Neural cell (in vitro differentiated cells): Measurements from ENCODE around the gene ARHGEF4. TPM values are rescaled to one million over a fixed set of nuclear protein-coding genes. Genes with fewer than 3 reads are reported as not detected.

ENCODE experiments used
- H2AFZ ChIP-seq: fragments of 200-600, 300-800 bp; sonication (generic), shearing (Covaris generic); 2 replicates; pipeline ENCODE4 v1.6.0; 2014; ENCODE audit warnings: low read depth, mild to moderate bottlenecking, antibody characterized with exemption, low read length, moderate library complexity
- H3F3A ChIP-seq: fragments of 200-600 bp; shearing (Covaris generic); 2 replicates; pipeline ENCODE4 v1.6.1; 2016; ENCODE audit warnings: mild to moderate bottlenecking, moderate library complexity, mixed read lengths, antibody characterized with exemption, low read length; ENCODE audit not compliant: insufficient read depth, poor library complexity, severe bottlenecking
- H3K27ac ChIP-seq: fragments of 200-600, 300-800 bp; sonication (generic), shearing (Covaris generic); 2 replicates; pipeline ENCODE4 v1.5.1; 2014; ENCODE audit warnings: mild to moderate bottlenecking, low read length, moderate library complexity
- H3K27me3 ChIP-seq: fragments of 300-800, 200-600 bp; sonication (generic), shearing (Covaris generic); 2 replicates; pipeline ENCODE4 v1.6.0; 2014; ENCODE audit warnings: mild to moderate bottlenecking, low read depth, low read length, moderate library complexity; ENCODE audit not compliant: insufficient read depth
- H3K36me3 ChIP-seq: fragments of 300-800, 200-600 bp; sonication (generic), shearing (Covaris generic); 2 replicates; pipeline ENCODE4 v1.5.1; 2014; ENCODE audit warnings: mild to moderate bottlenecking, antibody characterized with exemption, low read length, moderate library complexity; ENCODE audit not compliant: insufficient read depth
- H3K4me2 ChIP-seq: fragments of 300-800, 200-600 bp; sonication (generic), shearing (Covaris generic); 2 replicates; pipeline ENCODE4 v1.6.0; 2014; ENCODE audit warnings: mild to moderate bottlenecking, low read length
- H3K4me3 ChIP-seq: fragments of 300-800, 200-600 bp; sonication (generic), shearing (Covaris generic); 2 replicates; pipeline ENCODE4 v1.5.1; 2014; ENCODE audit warnings: mild to moderate bottlenecking, low read length, moderate library complexity
- H3K79me2 ChIP-seq: fragments of 200-600 bp; shearing (Covaris generic); replicated peaks from 2 replicates; pipeline ENCODE4 v1.6.0; 2014; ENCODE audit warnings: mild to moderate bottlenecking, low read length, moderate library complexity; ENCODE audit not compliant: insufficient read depth
- H3K9ac ChIP-seq: fragments of 300-800, 200-600 bp; sonication (generic), shearing (Covaris generic); 2 replicates; pipeline ENCODE4 v1.6.1; 2016; ENCODE audit warnings: mild to moderate bottlenecking, low read length, mixed read lengths
- H3K9me2 ChIP-seq: fragments of 200-600 bp; shearing (Covaris generic); 2 replicates; pipeline ENCODE4 v1.6.1; 2016; ENCODE audit warnings: mild to moderate bottlenecking, low read length, mixed read lengths; ENCODE audit not compliant: insufficient read depth
- H3K9me3 ChIP-seq: fragments of 200-600, 300-800 bp; sonication (generic), shearing (Covaris generic); 2 replicates; pipeline ENCODE4 v1.6.1; 2016; ENCODE audit warnings: mild to moderate bottlenecking, mixed run types, low read length, moderate library complexity, mixed read lengths
- H4K20me1 ChIP-seq: fragments of 200-600 bp; shearing (Covaris generic); 2 replicates; pipeline ENCODE4 v1.6.1; 2016; ENCODE audit warnings: mild to moderate bottlenecking, mixed run types; ENCODE audit not compliant: insufficient read depth
- CTCF ChIP-seq: fragments of 450-650 bp; IDR thresholded peaks from 2 replicates; pipeline ENCODE4 v1.5.1; 2014; ENCODE audit warnings: antibody characterized with exemption, mild to moderate bottlenecking, moderate library complexity; ENCODE audit not compliant: poor library complexity, severe bottlenecking
- EP300 ChIP-seq: fragments of 450-650 bp; conservative IDR thresholded peaks from 2 replicates; pipeline ENCODE4 v1.6.1; 2014; ENCODE audit warnings: antibody characterized with exemption, mild to moderate bottlenecking, moderate library complexity; ENCODE audit not compliant: poor library complexity, severe bottlenecking
- EZH2 ChIP-seq: fragments of 200-600, 300-800 bp; shearing (Covaris generic), sonication (generic); IDR thresholded peaks from 2 replicates; pipeline ENCODE4 v1.6.1; 2014; ENCODE audit warnings: antibody characterized with exemption, low read length, borderline replicate concordance, mild to moderate bottlenecking; ENCODE audit not compliant: insufficient read depth, poor library complexity, severe bottlenecking
- MXI1 ChIP-seq: fragments of 450-650 bp; conservative IDR thresholded peaks from 2 replicates; pipeline ENCODE4 v1.6.1; 2014; ENCODE audit warnings: antibody characterized with exemption, mild to moderate bottlenecking; ENCODE audit not compliant: poor library complexity, severe bottlenecking
- POLR2AphosphoS5 ChIP-seq: IDR thresholded peaks from 2 replicates; pipeline ENCODE4 v1.6.1; 2012
- RAD21 ChIP-seq: fragments of 450-650 bp; conservative IDR thresholded peaks from 2 replicates; pipeline ENCODE4 v1.6.1; 2014; ENCODE audit warnings: antibody characterized with exemption, mild to moderate bottlenecking, moderate library complexity
- REST ChIP-seq: IDR thresholded peaks from 2 replicates; pipeline ENCODE4 v1.6.1; 2012; ENCODE audit warnings: borderline replicate concordance
- SMC3 ChIP-seq: fragments of 450-650 bp; conservative IDR thresholded peaks from 2 replicates; pipeline ENCODE4 v1.6.1; 2014; ENCODE audit warnings: antibody characterized with exemption, mild to moderate bottlenecking, moderate library complexity; ENCODE audit not compliant: poor library complexity
- TAF1 ChIP-seq: IDR thresholded peaks from 2 replicates; pipeline ENCODE4 v1.6.1; 2012; ENCODE audit warnings: low read depth
- polyA plus RNA-seq: library from polyadenylated mRNA; depleted of rRNA; stranded (reverse); fragments of >200 nt; gene quantifications from 2 replicates; pipeline ENCODE4 v1.2.3, GENCODE V29; 2014

Gene ARHGEF4
- polyA plus RNA-seq, 1 donor from 2014 or later = 45.9 TPM

GRCh38 chr2:130796290-130796689, 40.4 kb upstream of the ARHGEF4 start:
- Histone ChIP-seq H3K9ac (no peak overlapping the region), H4K20me1 (no peaks in the 10 kb centered on the region), H3K79me2 (no peaks in the 10 kb centered on the region), H3K36me3 (no peaks in the 10 kb centered on the region), H3K9me2 (no peaks in the 10 kb centered on the region), H3K4me2 (no peak overlapping the region), H3K4me3 (no peak overlapping the region), H3K9me3 (no peaks in the 10 kb centered on the region), H3K27me3 (peaks cover 9% of the 10 kb centered on the region), H2AFZ (no peak overlapping the region), H3F3A (no peaks in the 10 kb centered on the region), H3K27ac (no peak overlapping the region)
- TF ChIP-seq TAF1 = no peak
- no peak for TF ChIP-seq CTCF
- no peak for TF ChIP-seq SMC3
- no peak for TF ChIP-seq RAD21
- TF ChIP-seq REST = no peak
- TF ChIP-seq EZH2 = no peak
- TF ChIP-seq POLR2AphosphoS5 = no peak
- no peak for TF ChIP-seq MXI1
- TF ChIP-seq EP300 = no peak

GRCh38 chr2:130797493-130798435, 39.0 kb upstream of the ARHGEF4 start:
- H3K4me3 ChIP-seq = peak overlapping the region; percentile 92
- H3K27me3 ChIP-seq = peaks cover 9% of the 10 kb centered on the region
- H4K20me1 ChIP-seq = no peaks in the 10 kb centered on the region
- H3K36me3 ChIP-seq = no peaks in the 10 kb centered on the region
- peak; percentile 34 for TF ChIP-seq REST
- no peak for TF ChIP-seq POLR2AphosphoS5
- no peak for TF ChIP-seq EP300
- TF ChIP-seq EZH2 = no peak
- peak; percentile 63 for TF ChIP-seq MXI1
- peak; percentile 76 for TF ChIP-seq RAD21
- TF ChIP-seq TAF1 = no peak
- TF ChIP-seq CTCF = peak; percentile 88
- TF ChIP-seq SMC3 = peak; percentile 80
- peak overlapping the region; percentile 89 for H3K9ac ChIP-seq
- H3K9me3 ChIP-seq = no peaks in the 10 kb centered on the region
- no peaks in the 10 kb centered on the region for H3F3A ChIP-seq
- peak overlapping the region; percentile 52 for H3K27ac ChIP-seq
- peak overlapping the region; percentile 44 for H3K4me2 ChIP-seq
- no peaks in the 10 kb centered on the region for H3K9me2 ChIP-seq
- H3K79me2 ChIP-seq = no peaks in the 10 kb centered on the region
- H2AFZ ChIP-seq = peak overlapping the region; percentile 76
